K562 (cell line): ENCODE results near the gene SLC16A1. TPM values are rescaled to one million over a fixed set of nuclear protein-coding genes. Genes with fewer than 3 reads are reported as not detected.
A peak's percentile ranks its signal among the peaks of the same experiment; 100 is the strongest.

Experiments
- ATF2 ChIP-seq: sonication (generic); formaldehyde crosslinking; IDR thresholded peaks from 2 replicates; pipeline ENCODE4 v1.8.1; 2022; ENCODE audit warnings: missing genetic modification reagents
- C11orf30 ChIP-seq: fragments of 450-650 bp; IDR thresholded peaks from 2 replicates; pipeline ENCODE4 v1.6.1; 2016; ENCODE audit warnings: low read depth, mild to moderate bottlenecking
- CBFA2T2 ChIP-seq: fragments of 450-650 bp; conservative IDR thresholded peaks from 2 replicates; pipeline ENCODE4 v1.6.1; 2017; ENCODE audit warnings: mild to moderate bottlenecking
- CBX8 ChIP-seq: fragments of 200-600 bp; sonication (generic); IDR thresholded peaks from 2 replicates; pipeline ENCODE4 v1.6.1; 2012; ENCODE audit warnings: borderline replicate concordance, mixed run types, low read depth, mild to moderate bottlenecking, moderate library complexity, mixed read lengths, low read length, control low read depth, inconsistent platforms; ENCODE audit not compliant: poor library complexity, severe bottlenecking; ENCODE audit errors: extremely low read depth
- CREB3L1 ChIP-seq: fragments of 450-650 bp; IDR thresholded peaks from 2 replicates; pipeline ENCODE4 v1.6.1; 2014; ENCODE audit warnings: low read depth, mild to moderate bottlenecking, moderate library complexity, borderline replicate concordance
- FIP1L1 ChIP-seq: fragments of 200-400 bp; formaldehyde crosslinking; IDR thresholded peaks from 2 replicates; pipeline ENCODE4 v1.6.1; 2018; ENCODE audit warnings: mild to moderate bottlenecking, low read depth, low read length; ENCODE audit not compliant: poor library complexity, severe bottlenecking
- GMEB1 ChIP-seq: fragments of 250-450 bp; sonication (Bioruptor Pico); IDR thresholded peaks from 2 replicates; pipeline ENCODE4 v1.4.0; 2020; ENCODE audit warnings: mild to moderate bottlenecking
- IFI16 ChIP-seq: fragments of 250-450 bp; sonication (Bioruptor Pico); IDR thresholded peaks from 2 replicates; pipeline ENCODE4 v2.1.2; 2022; ENCODE audit warnings: mild to moderate bottlenecking, inconsistent platforms
- MAX ChIP-seq: sonication (generic); formaldehyde crosslinking; IDR thresholded peaks from 2 replicates; pipeline ENCODE4 v1.9.0; 2022; ENCODE audit warnings: mild to moderate bottlenecking, missing genetic modification reagents
- NRF1 ChIP-seq, 2 experiments: fragments of 450-650 bp; IDR thresholded peaks in 1 of 2; conservative IDR thresholded peaks in 1 of 2; 2 replicates each; pipeline ENCODE4 v1.6.1; 2014; ENCODE audit warnings: mild to moderate bottlenecking in 2 of 2
- POLR2B ChIP-seq: fragments of 450-650 bp; IDR thresholded peaks from 2 replicates; pipeline ENCODE4 v1.6.1; 2018; ENCODE audit warnings: low read depth; ENCODE audit not compliant: partially characterized antibody
- POU5F1 ChIP-seq: fragments of 150-350 bp; IDR thresholded peaks from 2 replicates; pipeline ENCODE4 v1.6.1; 2014; ENCODE audit warnings: borderline replicate concordance, low read length, low read depth, mild to moderate bottlenecking; ENCODE audit not compliant: partially characterized antibody
- TCF3 ChIP-seq: sonication (generic); formaldehyde crosslinking; IDR thresholded peaks from 2 replicates; pipeline ENCODE4 v1.4.0; 2020; ENCODE audit warnings: mild to moderate bottlenecking, missing genetic modification reagents
- TFAP4 ChIP-seq: sonication (generic); formaldehyde crosslinking; IDR thresholded peaks from 2 replicates; pipeline ENCODE4 v1.8.0; 2022; ENCODE audit warnings: missing genetic modification reagents, mild to moderate bottlenecking, moderate library complexity, borderline replicate concordance
- TRIM28 ChIP-seq: fragments of 450-650 bp; IDR thresholded peaks from 2 replicates; pipeline ENCODE4 v1.6.1; 2017
- USF1 ChIP-seq: sonication (generic); formaldehyde crosslinking; IDR thresholded peaks from 2 replicates; pipeline ENCODE4 v1.9.0; 2022; ENCODE audit warnings: mild to moderate bottlenecking, missing genetic modification reagents
- XRCC3 ChIP-seq: fragments of 450-650 bp; IDR thresholded peaks from 2 replicates; pipeline ENCODE4 v1.6.1; 2017; ENCODE audit warnings: mild to moderate bottlenecking, moderate library complexity
- ZBTB1 ChIP-seq: sonication (generic); formaldehyde crosslinking; IDR thresholded peaks from 2 replicates; pipeline ENCODE4 v1.8.1; 2023; ENCODE audit warnings: missing genetic modification reagents, low read depth, mild to moderate bottlenecking, borderline replicate concordance
- ZNF184 ChIP-seq: sonication (generic); formaldehyde crosslinking; IDR thresholded peaks from 2 replicates; pipeline ENCODE4 v1.5.0; 2020; ENCODE audit warnings: missing genetic modification reagents
- ZNF232 ChIP-seq: sonication (generic); formaldehyde crosslinking; IDR thresholded peaks from 2 replicates; pipeline ENCODE4 v1.8.0; 2022; ENCODE audit warnings: mild to moderate bottlenecking, missing genetic modification reagents
- ZNF764 ChIP-seq: fragments of 250-450 bp; sonication (Bioruptor Pico); IDR thresholded peaks from 2 replicates; pipeline ENCODE4 v1.4.0; 2020; ENCODE audit warnings: low read depth, mild to moderate bottlenecking, moderate library complexity
- ZNF79 ChIP-seq: fragments of 250-450 bp; sonication (Bioruptor Pico); IDR thresholded peaks from 2 replicates; pipeline ENCODE4 v1.4.0; 2020; ENCODE audit warnings: low read depth, mild to moderate bottlenecking, moderate library complexity
- polyA plus RNA-seq, 8 experiments: library from polyadenylated mRNA; depleted of rRNA in 4 of 8; stranded (reverse) in 5 of 8; unstranded in 3 of 8; fragments of >200 nt; fragmentation: Nextera tagmentation in 2 of 8; fragmentation: Illumina TruSeq in 1 of 8; extraction: Ambion mirVana in 2 of 8; extraction: Trizol in 1 of 8; gene quantifications; 2 replicates each; pipeline versions ENCODE4 v1.2.1 to v1.2.3, GENCODE V29; 2011 to 2014; ENCODE audit warnings: inconsistent platforms in 1 of 8, missing spikeins in 1 of 8
- total RNA-seq, 7 experiments: library from RNA; depleted of rRNA in 6 of 7; stranded (reverse); fragments of >200 nt in 6 of 7; fragmentation: Illumina TruSeq in 2 of 7; extraction: Trizol in 2 of 7; gene quantifications; 2 replicates each; pipeline versions ENCODE4 v1.2.1 to v1.2.3, GENCODE V29; 2011 to 2021; ENCODE audit warnings: low replicate concordance in 1 of 7

SLC16A1 gene
- total and polyA plus RNA-seq, 9 of the 15 experiments (the other 6 are each of a cell fraction or from before 2014, with no cell fraction given) = 73.1 to 244 (median 117) TPM

GRCh38 chr1:112893288-112894009, 62.5 kb downstream of the SLC16A1 start (continued):
- TF ChIP-seq ZNF232 (CRISPR knock-in tag) (no peak), ZNF184 (CRISPR knock-in tag) (no peak), ZBTB1 (no peak), CREB3L1 (no peak), TRIM28 (0 out of 2 replicates have a peak, but pooled peaks have one; percentile 29), TFAP4 (CRISPR knock-in tag) (no peak; the same call in 1 of the 2 replicates), ZNF79 (no peak), GMEB1 (CRISPR knock-in tag) (no peak), CBFA2T2 (peak; percentile 90), NRF1 (conservative IDR thresholded peaks at IDR 0.05 in 1 of 2, IDR thresholded peaks at IDR 0.05 in 1 of 2) (no peak), FIP1L1 (no peak), POLR2B (no peak), CBX8 (no peak), C11orf30 (no peak), ZNF764 (CRISPR knock-in tag) (no peak), ATF2 (CRISPR knock-in tag) (no peak), TCF3 (CRISPR knock-in tag) (peak; percentile 77), MAX (CRISPR knock-in tag) (no peak), IFI16 (CRISPR knock-in tag) (no peak), USF1 (CRISPR knock-in tag) (no peak), XRCC3 (no peak), POU5F1 (no peak)
